ENCODE results near the gene FAM20C. TPM values are rescaled to one million over a fixed set of nuclear protein-coding genes. Genes with fewer than 3 reads are reported as not detected.

Gene FAM20C
- total and polyA plus RNA-seq, 2 of the 8 experiments (the other 6 are each of a cell fraction or from before 2014, with no cell fraction given): 9.5 to 34.8 TPM

GRCh38 chr7:228610-229009, 36.2 kb downstream of the FAM20C start (continued):
- no peak for TF ChIP-seq SIN3A (conservative IDR thresholded peaks at IDR 0.05 in 1 of 2, IDR thresholded peaks at IDR 0.05 in 1 of 2; ENCODE audit: low read depth in 1 of 2, low read length in 2 of 2)
- TF ChIP-seq NRF1 (IDR thresholded peaks at IDR 0.05; ENCODE audit: low read depth, low read length): no peak
- no peak for TF ChIP-seq CTBP2 (IDR thresholded peaks at IDR 0.05; ENCODE audit: borderline replicate concordance, insufficient read depth, insufficient read length, low read length)
